ENCODE results near the gene PTPRN2. TPM values are rescaled to one million over a fixed set of nuclear protein-coding genes. Genes with fewer than 3 reads are reported as not detected.
"Not testable (repeated sequence)": the region's sequence is repeated elsewhere in the genome, so short reads cannot be mapped to it uniquely, and the experiment has no call there.

Gene PTPRN2
- polyA plus RNA-seq, 1 donor = 5.7 TPM

DNA sequence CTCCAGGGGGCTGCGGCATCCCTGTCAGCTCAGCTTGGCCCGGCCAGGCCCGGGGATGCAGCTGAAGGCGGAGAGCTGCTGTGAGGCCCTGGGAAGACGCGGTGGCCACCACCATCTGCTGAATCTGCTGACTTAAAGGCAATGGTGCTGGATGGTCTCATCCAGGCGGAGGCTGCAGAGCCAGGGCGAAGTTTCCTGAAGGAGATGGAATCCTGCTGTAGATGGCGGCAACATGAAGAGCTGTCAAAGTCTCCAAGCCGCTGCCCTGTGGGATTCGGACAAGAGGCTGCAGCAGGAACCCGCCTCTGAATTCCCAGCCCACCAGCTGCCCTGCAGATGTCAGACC lies 200.1 kb downstream of the PTPRN2 start:
- peak; percentile 15 for DNase-seq

- DNase-seq = no peak
Measured at GRCh38 chr7:158386866-158387545, 200.6 kb downstream of the PTPRN2 start.

DNA sequence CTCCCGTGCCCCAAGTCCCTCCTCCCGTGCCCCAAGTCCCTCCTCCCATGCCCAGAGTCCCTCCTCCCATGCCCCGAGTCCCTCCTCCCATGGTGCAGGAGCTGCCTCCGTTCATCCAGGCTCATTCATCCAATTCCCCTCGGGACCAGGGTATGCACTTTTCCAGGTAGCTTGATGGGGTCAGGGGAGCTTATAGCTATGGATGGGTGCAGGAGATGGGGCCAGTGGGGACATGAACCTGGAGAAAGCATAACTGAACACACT lies 201.3 kb downstream of the PTPRN2 start:
- no peak for DNase-seq

GRCh38 chr7:158385496-158386354 lies 201.9 kb downstream of the PTPRN2 start:
- not testable (repeated sequence) for DNase-seq

- no peak for DNase-seq
Measured at GRCh38 chr7:158384746-158385145, 202.9 kb downstream of the PTPRN2 start.

GRCh38 chr7:158383665-158384064 lies 204.0 kb downstream of the PTPRN2 start:
- DNase-seq = no peak

GRCh38 chr7:158382363-158383254 lies 205.0 kb downstream of the PTPRN2 start:
- DNase-seq = no peak

DNA sequence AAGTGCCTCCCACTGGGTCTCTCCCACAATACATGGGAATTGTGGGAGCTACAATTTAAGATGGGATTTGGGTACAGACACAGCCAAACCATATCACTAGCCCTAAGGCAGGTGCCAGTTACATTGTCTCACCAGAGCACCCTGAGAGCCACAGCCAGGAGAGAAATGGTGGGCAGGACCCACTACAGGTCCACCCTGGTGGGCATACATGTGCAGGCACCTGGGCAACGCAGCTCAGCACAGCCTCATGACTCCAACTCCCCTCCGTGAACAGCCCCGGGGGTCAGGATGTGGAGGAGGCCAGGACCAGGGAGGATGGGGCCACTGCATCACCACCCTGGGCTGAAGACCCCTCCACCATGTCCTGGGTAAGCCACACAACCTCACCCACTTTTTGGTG lies 205.7 kb downstream of the PTPRN2 start:
- DNase-seq = no peak

GRCh38 chr7:158378978-158379377 lies 208.6 kb downstream of the PTPRN2 start:
- no peak for DNase-seq

DNA sequence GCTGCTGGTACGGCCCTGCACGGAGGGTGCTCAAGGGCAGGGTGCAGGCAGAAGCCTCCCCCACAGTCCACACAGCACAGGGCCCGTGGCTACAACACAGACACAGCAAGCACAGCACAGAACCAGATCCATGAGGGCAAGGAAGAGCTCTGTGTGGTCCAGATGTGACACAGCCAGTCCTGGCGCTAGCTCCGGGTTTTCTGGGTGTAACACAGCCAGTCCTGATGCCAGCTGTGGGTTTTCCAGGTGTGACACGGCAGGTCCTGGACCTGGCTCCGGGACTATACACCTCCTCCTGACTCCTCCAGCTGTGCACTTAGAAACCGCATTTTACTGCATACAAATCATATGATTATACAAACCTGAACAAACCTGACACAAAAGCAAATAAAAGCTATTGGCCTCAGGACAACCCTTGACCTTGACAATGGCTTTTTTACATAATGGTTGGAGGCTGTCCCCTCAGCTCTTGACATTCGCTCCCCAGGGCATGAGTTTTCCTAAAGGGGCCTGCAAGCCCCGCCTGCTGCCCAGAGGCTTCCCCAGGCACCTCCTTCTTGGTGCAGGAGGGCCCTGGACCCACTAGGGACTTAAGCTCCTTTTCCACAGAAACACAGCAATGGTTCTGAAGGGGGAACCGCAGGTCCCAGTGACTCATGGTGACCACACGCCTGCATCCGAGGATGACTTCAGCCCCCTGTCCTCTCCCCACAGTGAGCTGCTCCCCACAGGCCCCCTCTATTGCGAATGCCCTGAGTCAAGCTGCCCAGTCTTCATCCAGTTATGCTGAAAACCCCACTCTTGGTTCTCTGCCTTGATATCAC lies 209.6 kb downstream of the PTPRN2 start:
- no peak for DNase-seq

GRCh38 chr7:158376839-158377186 lies 210.8 kb downstream of the PTPRN2 start:
- DNase-seq = not testable (repeated sequence)

DNA sequence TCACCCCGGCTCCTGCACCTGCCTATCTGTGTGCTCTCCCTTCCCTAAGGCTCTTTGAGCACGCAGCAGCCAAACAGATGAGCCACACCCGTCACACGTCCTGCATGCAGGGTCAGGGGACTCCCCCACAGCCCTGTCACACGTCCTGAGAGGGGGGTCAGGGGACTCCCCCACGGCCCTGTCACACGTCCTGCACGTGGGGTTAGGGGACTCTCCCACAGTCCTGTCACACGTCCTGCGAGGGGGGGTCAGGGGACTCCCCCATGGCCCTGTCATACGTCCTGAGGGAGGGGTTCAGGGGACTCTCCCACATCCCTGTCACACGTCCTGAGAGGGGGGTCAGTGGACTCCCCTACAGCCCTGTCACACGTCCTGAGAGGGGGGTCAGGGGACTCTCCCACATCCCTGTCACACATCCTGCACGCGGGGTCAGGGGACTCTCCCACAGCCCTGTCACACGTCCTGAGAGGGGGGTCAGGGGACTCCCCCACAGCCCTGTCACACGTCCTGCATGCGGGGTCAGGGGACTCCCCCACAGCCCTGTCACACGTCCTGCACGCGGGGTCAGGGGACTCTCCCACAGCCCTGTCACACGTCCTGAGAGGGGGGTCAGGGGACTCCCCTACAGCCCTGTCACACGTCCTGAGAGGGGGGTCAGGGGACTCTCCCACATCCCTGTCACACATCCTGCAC lies 211.3 kb downstream of the PTPRN2 start:
- DNase-seq = not testable (repeated sequence)

- DNase-seq = no peak
Measured at GRCh38 chr7:158375034-158375433, 212.6 kb downstream of the PTPRN2 start.

GRCh38 chr7:158374586-158374985 lies 213.0 kb downstream of the PTPRN2 start:
- no peak for DNase-seq

- no peak for DNase-seq
Measured at GRCh38 chr7:158374146-158374545, 213.5 kb downstream of the PTPRN2 start.

DNA sequence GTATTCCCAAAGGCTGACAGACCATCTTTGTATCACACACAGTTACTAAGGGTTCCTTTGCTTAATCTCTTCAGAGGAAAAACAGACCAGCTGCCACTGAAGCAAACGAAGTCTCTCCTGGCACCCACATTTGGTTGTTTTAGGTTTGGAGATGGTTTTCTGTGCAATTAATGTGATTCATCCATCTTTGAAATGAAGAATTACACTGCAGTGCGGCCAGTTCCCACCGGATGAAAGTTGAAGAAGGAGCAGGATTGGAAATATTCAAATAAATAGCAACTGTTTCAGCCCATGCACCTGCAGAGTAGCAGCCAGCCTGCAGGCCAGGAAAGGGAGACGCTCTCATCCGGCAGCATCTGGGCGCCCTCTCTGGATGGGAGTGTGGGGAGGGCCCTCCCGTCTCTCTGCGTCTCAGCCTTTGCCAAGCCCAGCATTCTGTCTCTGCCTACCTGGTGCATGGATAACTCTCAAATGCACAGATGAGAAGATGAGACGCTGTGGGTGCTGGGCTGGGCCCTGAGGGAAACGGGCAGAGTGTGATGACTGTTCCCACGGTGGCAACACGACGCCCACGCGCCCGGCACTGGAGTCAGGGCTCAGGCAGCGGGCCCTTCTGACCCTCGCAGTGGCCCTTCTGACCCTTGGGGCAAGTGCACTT lies 214.0 kb downstream of the PTPRN2 start:
- DNase-seq = no peak

- no peak for DNase-seq
Measured at GRCh38 chr7:158372400-158373342, 215.0 kb downstream of the PTPRN2 start.

DNA sequence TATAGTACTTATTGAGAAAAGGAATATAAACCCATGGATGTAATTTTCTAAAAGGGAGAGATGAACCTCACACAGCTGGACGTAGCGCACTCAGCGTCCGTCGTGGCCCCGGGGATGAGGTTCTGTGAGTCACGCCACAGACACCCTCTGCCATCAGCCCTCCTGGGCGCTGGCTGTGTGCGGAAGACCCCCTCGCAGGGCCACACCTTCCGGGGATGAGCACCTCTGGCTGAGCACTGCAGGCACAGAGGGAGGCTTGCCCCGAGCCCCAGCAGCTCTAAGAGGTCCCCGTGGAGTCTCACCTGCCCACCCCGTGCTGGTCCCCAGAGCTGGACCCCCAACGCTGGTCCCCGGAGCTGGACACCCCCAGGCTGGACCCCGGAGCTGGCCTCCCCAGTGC lies 215.8 kb downstream of the PTPRN2 start:
- no peak for DNase-seq

DNA sequence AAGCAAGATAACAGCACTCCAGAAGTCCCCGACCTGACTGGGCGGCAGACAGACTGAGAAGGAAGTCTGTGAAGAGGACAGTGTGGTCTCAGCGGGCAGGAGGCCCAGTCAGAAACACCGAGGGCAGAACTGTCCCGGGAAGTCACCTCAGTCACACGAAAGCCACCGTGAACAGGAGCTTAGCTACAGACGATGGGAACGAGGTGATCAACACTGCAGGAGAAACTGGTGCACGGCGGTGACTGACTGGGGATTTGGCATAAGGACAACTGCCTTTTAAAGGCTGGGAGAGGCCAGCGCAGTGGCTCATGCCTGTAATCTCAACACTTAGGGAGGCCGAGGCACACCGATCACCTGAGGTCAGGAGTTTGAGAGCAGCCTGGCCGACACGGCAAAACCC lies 217.8 kb downstream of the PTPRN2 start:
- DNase-seq = no peak

- no peak for DNase-seq
Measured at GRCh38 chr7:158369290-158369689, 218.3 kb downstream of the PTPRN2 start.

Measured in left kidney (tissue), 2 donors.